Uterus (tissue), 4 donors: ENCODE data around the gene SARDH. TPM values are rescaled to one million over a fixed set of nuclear protein-coding genes. Genes with fewer than 3 reads are reported as not detected.

Experiments used
- DNase-seq, 2 donors: peaks; one replicate each; pipeline ENCODE4 v3.0.0-alpha.2; 2019 to 2020
- H3K27ac ChIP-seq, 2 donors: fragments of 200-600 bp; sonication (generic); 1 replicate in 1 of 2; 2 replicates in 1 of 2; pipeline ENCODE4 v1.5.1; 2016 to 2018
- H3K27me3 ChIP-seq, 2 donors: fragments of 200-600 bp; sonication (generic); one replicate each; pipeline ENCODE4 v1.5.1; 2018 to 2019; ENCODE audit warnings: control low read depth in 1 of 2
- H3K36me3 ChIP-seq, 2 donors: fragments of 200-600 bp; sonication (generic); one replicate each; pipeline ENCODE4 v1.5.1; 2019; ENCODE audit warnings: control low read depth in 1 of 2
- H3K4me1 ChIP-seq, 2 donors: fragments of 200-600 bp; sonication (generic); one replicate each; pipeline ENCODE4 v1.5.1; 2018 to 2019; ENCODE audit warnings: control low read depth in 1 of 2
- H3K4me3 ChIP-seq, 2 donors: fragments of 200-600 bp; sonication (generic); 1 replicate in 1 of 2; 2 replicates in 1 of 2; pipeline ENCODE4 v1.5.1; 2018 to 2019; ENCODE audit warnings: mild to moderate bottlenecking in 1 of 2
- H3K9me3 ChIP-seq, 2 donors: fragments of 200-600 bp; sonication (generic); one replicate each; pipeline ENCODE4 v1.5.1; 2019; ENCODE audit warnings: control low read depth in 1 of 2
- CTCF ChIP-seq, 4 experiments: fragments of 200-600 bp in 2 of 4; fragments of 450-650 bp in 2 of 4; sonication (generic) in 2 of 4; IDR thresholded peaks; one replicate each; pipeline ENCODE4 v1.5.1; 2016 to 2019; ENCODE audit warnings: antibody characterized with exemption in 4 of 4, mild to moderate bottlenecking in 2 of 4, moderate library complexity in 1 of 4
- POLR2A ChIP-seq, 2 donors: fragments of 450-650 bp; IDR thresholded peaks; one replicate each; pipeline ENCODE4 v1.6.1; 2016; ENCODE audit warnings: antibody characterized with exemption in 2 of 2, mild to moderate bottlenecking in 1 of 2, moderate library complexity in 1 of 2
- intact Hi-C: fragments of 100-400 bp; cut with DNase I; formaldehyde crosslinking; loops from one replicate; pipeline ENCODE4 v1.15.1; 2023; ENCODE audit warnings: low total_unique reads
- total RNA-seq, 4 donors: library from RNA; depleted of rRNA in 3 of 4; stranded (reverse); fragments of >200 nt in 3 of 4; gene quantifications; one replicate each; pipeline versions ENCODE4 v1.1.0 to v1.2.4, GENCODE V29; 2014 to 2023
- donor health status: DM: yes; HTN: yes; CAD: no.

The SARDH gene
- total RNA-seq, 4 donors from 2014 or later = 2.7 to 14.1 TPM; not detected in 2

GRCh38 chr9:133741716-133742115 lies 3.6 kb upstream of the SARDH start:
- intact Hi-C loops = no loop called here
- TF ChIP-seq CTCF (IDR thresholded peaks at IDR 0.05) (no peak), POLR2A (IDR thresholded peaks at IDR 0.05) (no peak)
- Histone ChIP-seq H3K4me3 (no peak overlapping the region), H3K27me3 (no peaks in the 10 kb centered on the region), H3K27ac (no peak overlapping the region), H3K36me3 (no peaks in the 10 kb centered on the region), H3K9me3 (no peaks in the 10 kb centered on the region), H3K4me1 (no peaks in the 10 kb centered on the region)
- no peak for DNase-seq

- no peaks in the 10 kb centered on the region for H3K9me3 ChIP-seq
- no peaks in the 10 kb centered on the region for H3K4me1 ChIP-seq
- H3K27me3 ChIP-seq = no peaks in the 10 kb centered on the region
- no peak overlapping the region for H3K27ac ChIP-seq
- no peak for DNase-seq
- TF ChIP-seq CTCF (IDR thresholded peaks at IDR 0.05) (no peak), POLR2A (IDR thresholded peaks at IDR 0.05) (no peak)
- intact Hi-C loops = no loop called here
- no peak overlapping the region for H3K4me3 ChIP-seq
- no peaks in the 10 kb centered on the region for H3K36me3 ChIP-seq
Observed at GRCh38 chr9:133740911-133741310, 2.8 kb upstream of the SARDH start.

GRCh38 chr9:133739408-133740280 lies 1.5 kb upstream of the SARDH start:
- TF ChIP-seq CTCF (IDR thresholded peaks at IDR 0.05) (no peak), POLR2A (IDR thresholded peaks at IDR 0.05) (no peak)
- DNase-seq = no peak
- Histone ChIP-seq H3K36me3 (no peaks in the 10 kb centered on the region), H3K4me1 (no peaks in the 10 kb centered on the region), H3K4me3 (no peak overlapping the region), H3K27me3 (no peaks in the 10 kb centered on the region), H3K9me3 (no peaks in the 10 kb centered on the region), H3K27ac (no peak overlapping the region)
- intact Hi-C loops = no loop called here

- DNase-seq = no peak
- TF ChIP-seq CTCF (IDR thresholded peaks at IDR 0.05) (no peak), POLR2A (IDR thresholded peaks at IDR 0.05) (no peak)
- intact Hi-C loops = no loop called here
- Histone ChIP-seq H3K9me3 (no peaks in the 10 kb centered on the region), H3K36me3 (no peaks in the 10 kb centered on the region), H3K4me3 (no peak overlapping the region), H3K27me3 (no peaks in the 10 kb centered on the region), H3K4me1 (no peaks in the 10 kb centered on the region), H3K27ac (no peak overlapping the region)
Observed at GRCh38 chr9:133738640-133739225, 581 bp upstream of the SARDH start.

GRCh38 chr9:133737071-133737773 lies 930 bp downstream of the SARDH start:
- Histone ChIP-seq H3K4me3 (no peak overlapping the region), H3K27ac (no peak overlapping the region), H3K36me3 (no peaks in the 10 kb centered on the region), H3K9me3 (no peaks in the 10 kb centered on the region), H3K4me1 (no peaks in the 10 kb centered on the region), H3K27me3 (no peaks in the 10 kb centered on the region)
- no peak for TF ChIP-seq POLR2A (IDR thresholded peaks at IDR 0.05)
- intact Hi-C loops = no loop called here
- no peak for DNase-seq
